Esophagus squamous epithelium (tissue), 5 donors: ENCODE results near the gene CRYBB1. TPM values are rescaled to one million over a fixed set of nuclear protein-coding genes. Genes with fewer than 3 reads are reported as not detected.
A peak's percentile ranks its signal among the peaks of the same experiment; 100 is the strongest.

Experiments
- DNase-seq: peaks from one replicate; lab custom pipeline; 2025; lab: John Stamatoyannopoulos, UW
- H3K27ac ChIP-seq, 4 donors: fragments of 200-600 bp; sonication (generic); one replicate each; pipeline ENCODE4 v1.5.1; 2016 to 2019; ENCODE audit warnings: mild to moderate bottlenecking in 1 of 4
- H3K27me3 ChIP-seq, 4 donors: fragments of 200-600 bp; sonication (generic); 1 replicate in 3 of 4; 2 replicates in 1 of 4; pipeline versions ENCODE4 v1.5.1 to v1.6.0; 2017 to 2021; ENCODE audit warnings: antibody characterized with exemption in 1 of 4
- H3K36me3 ChIP-seq, 3 donors: fragments of 200-600 bp; sonication (generic); one replicate each; pipeline ENCODE4 v1.5.1; 2016 to 2019
- H3K4me1 ChIP-seq, 3 donors: fragments of 200-600 bp; sonication (generic); one replicate each; pipeline ENCODE4 v1.5.1; 2017 to 2019
- H3K4me3 ChIP-seq, 4 donors: fragments of 200-600 bp; sonication (generic); 1 replicate in 3 of 4; 2 replicates in 1 of 4; pipeline ENCODE4 v1.5.1; 2016 to 2019; ENCODE audit warnings: mild to moderate bottlenecking in 2 of 4, moderate library complexity in 1 of 4
- H3K9me3 ChIP-seq, 3 donors: fragments of 200-600 bp; sonication (generic); one replicate each; pipeline ENCODE4 v1.5.1; 2016 to 2019
- POLR2A ChIP-seq, 4 donors: fragments of 450-650 bp; IDR thresholded peaks; one replicate each; pipeline ENCODE4 v1.6.1; 2017; ENCODE audit warnings: antibody characterized with exemption in 4 of 4, mild to moderate bottlenecking in 4 of 4, moderate library complexity in 3 of 4
- WGBS, 2 donors: methylation state at CpG; one replicate each; pipeline ENCODE4 v1.1.5; 2018; 5-methylcytosine and 5-hydroxymethylcytosine counted together
- intact Hi-C: fragments of 100-400 bp; cut with DNase I; formaldehyde crosslinking; loops from one replicate; pipeline ENCODE4 v1.15.0; 2022
- total RNA-seq, 4 donors: library from RNA; depleted of rRNA; stranded (reverse); fragments of >200 nt; gene quantifications; one replicate each; pipeline ENCODE4 v1.1.0, GENCODE V29; 2016
- TF ChIP-seq, protein P1 (sequence below), 6 experiments: fragments of 450-650 bp in 4 of 6; fragments of 200-600 bp in 2 of 6; sonication (generic) in 2 of 6; IDR thresholded peaks; one replicate each; pipeline ENCODE4 v1.5.1; 2016 to 2019; ENCODE audit warnings: antibody characterized with exemption in 6 of 6, mild to moderate bottlenecking in 4 of 6, moderate library complexity in 4 of 6
- donor health status: DM: yes; HTN: yes; CAD: no.

Gene CRYBB1
- total RNA-seq, 4 donors from 2014 or later: 0.95 TPM; not detected in 3

DNA sequence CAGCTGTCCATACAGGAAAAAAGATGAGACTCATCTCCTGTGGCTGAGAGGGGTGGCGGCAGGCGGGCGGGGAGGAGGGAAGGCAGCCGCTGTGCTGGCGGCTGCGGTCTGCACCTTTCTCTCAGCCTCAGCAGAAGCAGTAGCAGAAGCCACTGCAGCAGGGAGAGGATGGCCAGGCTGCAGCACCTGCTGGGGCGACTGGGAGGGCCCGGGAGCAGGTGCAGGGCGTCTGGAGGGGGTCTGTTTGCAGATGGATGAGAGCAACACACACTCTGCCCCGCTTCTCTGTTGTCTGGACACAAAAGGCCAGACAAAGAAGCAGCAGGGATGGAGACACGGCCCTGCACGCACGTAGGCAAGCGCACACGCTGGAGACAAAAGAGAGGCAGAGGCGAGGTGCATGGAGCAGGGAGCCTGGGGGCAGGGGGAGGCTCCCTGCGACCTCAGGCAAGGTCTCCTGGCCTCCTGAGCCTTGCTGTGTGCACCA, 30.2 kb upstream of the CRYBB1 start:
- intact Hi-C loops: no loop called here
- TF ChIP-seq POLR2A (IDR thresholded peaks at IDR 0.05): no peak
- TF ChIP-seq, protein P1, sequence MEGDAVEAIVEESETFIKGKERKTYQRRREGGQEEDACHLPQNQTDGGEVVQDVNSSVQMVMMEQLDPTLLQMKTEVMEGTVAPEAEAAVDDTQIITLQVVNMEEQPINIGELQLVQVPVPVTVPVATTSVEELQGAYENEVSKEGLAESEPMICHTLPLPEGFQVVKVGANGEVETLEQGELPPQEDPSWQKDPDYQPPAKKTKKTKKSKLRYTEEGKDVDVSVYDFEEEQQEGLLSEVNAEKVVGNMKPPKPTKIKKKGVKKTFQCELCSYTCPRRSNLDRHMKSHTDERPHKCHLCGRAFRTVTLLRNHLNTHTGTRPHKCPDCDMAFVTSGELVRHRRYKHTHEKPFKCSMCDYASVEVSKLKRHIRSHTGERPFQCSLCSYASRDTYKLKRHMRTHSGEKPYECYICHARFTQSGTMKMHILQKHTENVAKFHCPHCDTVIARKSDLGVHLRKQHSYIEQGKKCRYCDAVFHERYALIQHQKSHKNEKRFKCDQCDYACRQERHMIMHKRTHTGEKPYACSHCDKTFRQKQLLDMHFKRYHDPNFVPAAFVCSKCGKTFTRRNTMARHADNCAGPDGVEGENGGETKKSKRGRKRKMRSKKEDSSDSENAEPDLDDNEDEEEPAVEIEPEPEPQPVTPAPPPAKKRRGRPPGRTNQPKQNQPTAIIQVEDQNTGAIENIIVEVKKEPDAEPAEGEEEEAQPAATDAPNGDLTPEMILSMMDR (IDR thresholded peaks at IDR 0.05): no peak
- H3K4me3 ChIP-seq: no peak overlapping the region
- H3K27ac ChIP-seq: no peak overlapping the region
- H3K36me3 ChIP-seq: no peaks in the 10 kb centered on the region
- peaks cover 0 to 92% (median 0%) of the 10 kb centered on the region in 4 donors for H3K27me3 ChIP-seq
- no peak for DNase-seq
- H3K9me3 ChIP-seq: no peaks in the 10 kb centered on the region
- peaks cover 11 to 22% (median 11%) of the 10 kb centered on the region in 3 donors for H3K4me1 ChIP-seq
- WGBS, 2 donors: 15 to 30% methylated on average over 15 to 17 of the region's 17 CpGs

DNA sequence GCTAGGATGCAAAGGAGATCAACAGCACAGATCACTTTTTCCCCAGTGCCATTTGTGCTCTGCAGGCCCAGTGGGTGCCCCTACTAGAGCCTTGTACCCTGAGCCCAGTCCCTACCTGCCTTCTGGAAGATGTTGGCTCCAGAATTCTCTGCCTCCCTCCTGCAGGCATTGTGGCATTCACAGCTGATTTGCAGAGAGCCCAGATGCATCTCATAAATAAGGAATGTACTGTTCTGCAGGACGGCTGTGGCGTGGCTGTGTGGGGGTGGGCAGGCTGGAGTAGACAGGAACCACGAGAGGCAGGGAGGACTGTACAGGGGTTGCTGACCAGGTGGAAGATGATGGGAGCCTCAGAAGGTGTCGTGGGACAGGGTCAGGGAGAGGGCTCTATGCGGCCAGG, 28.3 kb upstream of the CRYBB1 start:
- no peaks in the 10 kb centered on the region for H3K36me3 ChIP-seq
- intact Hi-C loops: no loop called here
- H3K9me3 ChIP-seq: no peaks in the 10 kb centered on the region
- DNase-seq: no peak
- H3K4me1 ChIP-seq: peaks cover 11 to 31% (median 11%) of the 10 kb centered on the region in 3 donors
- no peak overlapping the region for H3K27ac ChIP-seq
- peaks cover 0 to 91% (median 0%) of the 10 kb centered on the region in 4 donors for H3K27me3 ChIP-seq
- TF ChIP-seq, protein P1 (IDR thresholded peaks at IDR 0.05): no peak
- TF ChIP-seq POLR2A (IDR thresholded peaks at IDR 0.05): no peak
- no peak overlapping the region for H3K4me3 ChIP-seq
- 45 to 49% methylated on average over 5 of the region's 5 CpGs for WGBS, 2 donors

DNA sequence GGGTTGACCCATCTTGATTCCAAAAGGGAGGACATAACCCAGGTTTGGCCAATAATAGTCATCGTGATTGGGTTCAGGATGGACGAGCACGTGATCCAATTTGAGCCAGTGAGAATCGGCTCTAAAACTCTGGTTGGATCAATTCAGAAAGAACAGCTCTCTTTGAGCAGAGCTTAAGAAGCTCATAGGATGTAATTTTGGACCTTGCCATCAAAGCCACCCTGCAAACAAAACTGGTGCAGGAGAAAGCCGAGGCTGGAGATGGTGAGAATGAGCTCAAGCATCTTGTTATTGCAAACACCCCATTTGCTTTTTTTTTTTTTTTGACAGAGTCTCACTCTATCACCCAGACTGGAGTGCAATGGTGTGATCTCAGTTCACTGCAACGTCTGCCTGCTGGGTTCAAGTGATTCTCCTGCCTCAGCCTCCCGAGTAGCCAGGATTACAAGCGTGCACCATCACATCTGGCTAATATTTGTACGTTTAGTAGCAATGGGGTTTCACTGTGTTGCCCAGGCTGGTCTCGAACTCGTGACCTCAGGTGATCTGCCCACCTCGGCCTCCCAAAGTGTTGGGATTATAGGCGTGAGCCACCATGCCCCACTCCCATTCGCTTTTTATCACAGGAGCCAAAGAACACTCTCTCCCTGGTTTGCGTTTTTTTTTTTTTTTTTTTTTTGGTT, 25.7 kb upstream of the CRYBB1 start:
- DNase-seq: no peak
- Histone ChIP-seq H3K4me3 (no peak overlapping the region), H3K9me3 (no peaks in the 10 kb centered on the region), H3K27ac (peak overlapping the region in 2 of 4 donors; percentile 13 to 26), H3K4me1 (peaks cover 11 to 31% (median 11%) of the 10 kb centered on the region in 3 donors), H3K36me3 (no peaks in the 10 kb centered on the region), H3K27me3 (peaks cover 0 to 91% (median 0%) of the 10 kb centered on the region in 4 donors)
- intact Hi-C loops: no loop called here
- no peak for TF ChIP-seq POLR2A (IDR thresholded peaks at IDR 0.05)
- TF ChIP-seq, protein P1 (IDR thresholded peaks at IDR 0.05): no peak
- WGBS, 2 donors: 85 to 88% methylated on average over 15 of the region's 15 CpGs

DNA sequence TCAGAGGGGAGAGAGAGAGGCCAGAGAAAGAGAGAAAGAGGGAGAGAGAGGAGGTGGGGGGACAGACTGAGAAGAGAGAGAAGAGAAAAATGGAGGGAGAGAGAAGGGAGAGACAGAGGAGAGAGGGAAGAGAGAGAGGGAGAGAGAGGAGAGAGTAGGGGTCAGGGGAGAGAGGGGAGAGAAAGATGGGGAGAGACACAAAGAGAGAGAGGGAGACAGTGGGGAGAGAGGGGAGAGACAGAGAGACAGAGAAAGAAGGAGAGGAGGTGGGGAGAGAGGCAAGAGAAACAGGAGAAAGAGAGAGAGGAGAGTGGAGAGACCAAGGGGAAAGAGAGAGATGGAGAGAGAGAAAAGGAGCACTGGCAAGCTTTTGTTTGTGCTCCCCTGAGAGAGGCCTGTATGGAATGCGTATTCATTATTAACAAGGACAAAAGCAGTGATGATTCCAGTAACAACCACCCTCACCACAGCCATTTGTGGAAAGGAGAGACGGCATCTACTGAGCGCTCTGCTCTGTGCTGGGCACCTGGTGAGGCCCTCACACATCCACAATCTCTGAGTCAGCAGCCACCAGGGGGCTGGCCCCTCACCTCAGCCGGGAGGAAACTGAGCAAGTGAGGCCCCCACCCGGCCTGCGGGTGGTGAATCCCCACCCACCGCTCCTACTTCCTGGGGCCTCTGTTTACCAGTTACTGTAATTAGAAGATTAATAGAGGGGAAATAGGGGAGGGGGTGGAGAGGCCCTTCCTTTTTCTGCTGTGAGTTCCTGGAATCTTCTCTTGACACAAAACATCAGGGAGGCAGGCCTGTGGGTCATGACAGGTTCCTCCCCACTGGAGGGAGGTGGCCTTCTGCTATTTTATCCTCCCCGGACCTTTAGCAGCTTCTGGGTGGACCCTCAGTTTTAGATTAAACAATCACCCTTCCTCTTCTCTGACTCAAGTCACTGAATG, 24.9 kb upstream of the CRYBB1 start:
- Histone ChIP-seq H3K9me3 (no peaks in the 10 kb centered on the region), H3K4me3 (no peak overlapping the region), H3K36me3 (no peaks in the 10 kb centered on the region), H3K4me1 (peaks cover 9 to 31% (median 11%) of the 10 kb centered on the region in 3 donors), H3K27ac (peak overlapping the region in 3 of 4 donors; percentile 13 to 32 (median 26)), H3K27me3 (peaks cover 0 to 85% (median 0%) of the 10 kb centered on the region in 4 donors)
- TF ChIP-seq, protein P1 (IDR thresholded peaks at IDR 0.05): peak in 3 of 6 experiments; percentile 5 to 12 (median 10)
- no peak for TF ChIP-seq POLR2A (IDR thresholded peaks at IDR 0.05)
- WGBS, 2 donors: 45 to 50% methylated on average over 5 to 6 of the region's 8 CpGs
- no peak for DNase-seq
- intact Hi-C loops: no loop called here
